IMR-90 (cell line): Measurements from ENCODE around the gene GRIN2A. TPM values are rescaled to one million over a fixed set of nuclear protein-coding genes. Genes with fewer than 3 reads are reported as not detected.

ENCODE experiments used
- ATAC-seq: fragments of 200-7000 bp; cut with Tn5 transposase; 2 replicates; pipeline ENCODE4 v1.9.1; 2020; ENCODE audit warnings: low read depth, mild to moderate bottlenecking, moderate library complexity
- BruUV-seq: library from RNA; stranded (reverse); fragments of 400-500 nt; replicated peaks from 2 replicates; lab custom pipeline; 2021; lab: Mats Ljungman, UMichigan
- CTCF ChIA-PET: fragments of 300-600 bp; formaldehyde crosslinking; extraction: SDS; loops from one replicate; lab custom pipeline; 2021; ENCODE audit warnings: antibody characterized with exemption; lab: Yijun Ruan, JAX
- POLR2A ChIA-PET: fragments of 300-600 bp; sonication (Branson Sonifier 250); formaldehyde crosslinking; loops from one replicate; lab custom pipeline; 2022; ENCODE audit warnings: antibody characterized with exemption; ENCODE audit not compliant: unreplicated experiment; lab: Charles Lee
- DNase-seq: peaks from one replicate; pipeline ENCODE4 v3.0.0; 2013
- H2AFZ ChIP-seq: replicated peaks from 2 replicates; pipeline ENCODE3; 2013; ENCODE audit warnings: low read length, mild to moderate bottlenecking; ENCODE audit not compliant: poor library complexity
- H2AK5ac ChIP-seq: 2 replicates; pipeline ENCODE4 v1.6.1; 2013; ENCODE audit warnings: low read depth, low read length, inconsistent platforms
- H2AK9ac ChIP-seq: replicated peaks from 2 replicates; pipeline ENCODE3; 2013; ENCODE audit warnings: mild to moderate bottlenecking, low read depth, low read length, moderate library complexity; ENCODE audit not compliant: poor library complexity
- H2BK120ac ChIP-seq: 2 replicates; pipeline ENCODE4 v1.6.1; 2013; ENCODE audit warnings: low read depth, low read length, inconsistent platforms
- H2BK15ac ChIP-seq: 3 replicates; pipeline ENCODE4 v1.6.1; 2013; ENCODE audit warnings: low read depth, low read length, inconsistent platforms
- H2BK20ac ChIP-seq: 2 replicates; pipeline ENCODE4 v1.6.1; 2013; ENCODE audit warnings: low read depth, mild to moderate bottlenecking, inconsistent platforms, low read length, moderate library complexity
- H2BK5ac ChIP-seq: 2 replicates; pipeline ENCODE4 v1.6.1; 2013; ENCODE audit warnings: mild to moderate bottlenecking, low read depth, low read length, inconsistent platforms; ENCODE audit not compliant: poor library complexity, severe bottlenecking
- H3K14ac ChIP-seq: replicated peaks from 2 replicates; pipeline ENCODE4 v1.6.1; 2013; ENCODE audit warnings: low read depth, low read length, inconsistent platforms
- H3K18ac ChIP-seq: 2 replicates; pipeline ENCODE4 v1.6.1; 2013; ENCODE audit warnings: low read depth, low read length, control low read depth
- H3K23ac ChIP-seq: 2 replicates; pipeline ENCODE4 v1.6.1; 2013; ENCODE audit warnings: low read depth, low read length, inconsistent platforms
- H3K27ac ChIP-seq: 2 replicates; pipeline ENCODE4 v1.5.1; 2013; ENCODE audit warnings: mild to moderate bottlenecking, control low read depth, low read length; ENCODE audit not compliant: insufficient read depth
- H3K27me3 ChIP-seq: 2 replicates; pipeline ENCODE4 v1.6.1; 2013; ENCODE audit warnings: low read length; ENCODE audit not compliant: control insufficient read depth, insufficient read depth
- H3K36me3 ChIP-seq: 2 replicates; pipeline ENCODE4 v1.6.1; 2013; ENCODE audit warnings: low read length, mixed read lengths; ENCODE audit not compliant: control insufficient read depth, insufficient read depth
- H3K4ac ChIP-seq: 2 replicates; pipeline ENCODE4 v1.6.1; 2013; ENCODE audit warnings: low read depth, low read length, inconsistent platforms
- H3K4me1 ChIP-seq: 2 replicates; pipeline ENCODE4 v1.6.1; 2013; ENCODE audit warnings: low read length, mixed read lengths; ENCODE audit not compliant: control insufficient read depth, insufficient read depth
- H3K4me2 ChIP-seq: 2 replicates; pipeline ENCODE4 v1.6.1; 2013; ENCODE audit warnings: low read depth, mild to moderate bottlenecking, control low read depth, low read length, moderate library complexity
- H3K4me3 ChIP-seq: 2 replicates; pipeline ENCODE4 v1.5.1; 2013; ENCODE audit warnings: low read depth, mild to moderate bottlenecking, control low read depth, low read length, moderate library complexity; ENCODE audit not compliant: insufficient read depth
- H3K56ac ChIP-seq: 2 replicates; pipeline ENCODE4 v1.6.1; 2013; ENCODE audit warnings: low read length, inconsistent platforms; ENCODE audit not compliant: insufficient read depth; ENCODE audit errors: extremely low read depth
- H3K79me1 ChIP-seq, 2 experiments: 2 replicates each; pipeline ENCODE4 v1.6.1; 2013; ENCODE audit warnings: low read length in 2 of 2, inconsistent platforms in 1 of 2, low read depth in 1 of 2
- H3K9ac ChIP-seq: 2 replicates; pipeline ENCODE4 v1.6.1; 2013; ENCODE audit warnings: low read depth, low read length, control low read depth
- H3K9me1 ChIP-seq: 2 replicates; pipeline ENCODE4 v1.6.1; 2013; ENCODE audit warnings: low read length, inconsistent platforms; ENCODE audit not compliant: insufficient read depth
- H3K9me3 ChIP-seq: 2 replicates; pipeline ENCODE4 v1.6.1; 2013; ENCODE audit warnings: low read length; ENCODE audit not compliant: control insufficient read depth, insufficient read depth
- H4K20me1 ChIP-seq: 2 replicates; pipeline ENCODE4 v1.6.1; 2013; ENCODE audit warnings: low read length, inconsistent platforms; ENCODE audit not compliant: insufficient read depth
- H4K5ac ChIP-seq: 2 replicates; pipeline ENCODE4 v1.6.1; 2013; ENCODE audit warnings: mild to moderate bottlenecking, low read depth, low read length, control low read depth
- H4K8ac ChIP-seq, 2 experiments: 2 replicates each; pipeline ENCODE4 v1.6.1; 2013; ENCODE audit warnings: low read depth in 2 of 2, low read length in 2 of 2, control low read depth in 1 of 2, inconsistent platforms in 1 of 2
- H4K91ac ChIP-seq: 2 replicates; pipeline ENCODE4 v1.6.1; 2013; ENCODE audit warnings: low read depth, low read length, inconsistent platforms; ENCODE audit not compliant: insufficient read depth
- BHLHE40 ChIP-seq: fragments of 150-350 bp; IDR thresholded peaks from 2 replicates; pipeline ENCODE4 v1.6.1; 2016; ENCODE audit warnings: mild to moderate bottlenecking, low read depth, low read length
- CEBPB ChIP-seq: IDR thresholded peaks from 2 replicates; pipeline ENCODE4 v1.6.1; 2012; ENCODE audit warnings: low read depth, low read length, improper control_type of control experiment
- CHD1 ChIP-seq: IDR thresholded peaks from 2 replicates; pipeline ENCODE4 v1.6.1; 2012; ENCODE audit warnings: low read depth, low read length, improper control_type of control experiment
- ELK1 ChIP-seq: fragments of 150-350 bp; IDR thresholded peaks from 2 replicates; pipeline ENCODE4 v1.6.1; 2016; ENCODE audit warnings: low read depth, mild to moderate bottlenecking, low read length, moderate library complexity, borderline replicate concordance
- FOS ChIP-seq: fragments of 150-350 bp; IDR thresholded peaks from 2 replicates; pipeline ENCODE4 v1.6.1; 2016; ENCODE audit warnings: low read depth, low read length
- MAFK ChIP-seq: IDR thresholded peaks from 2 replicates; pipeline ENCODE4 v1.6.1; 2012; ENCODE audit warnings: low read depth, low read length, improper control_type of control experiment
- MAZ ChIP-seq: IDR thresholded peaks from 2 replicates; pipeline ENCODE4 v1.6.1; 2012; ENCODE audit warnings: low read depth, mild to moderate bottlenecking, low read length, improper control_type of control experiment, moderate library complexity, borderline replicate concordance
- MXI1 ChIP-seq: IDR thresholded peaks from 2 replicates; pipeline ENCODE4 v1.6.1; 2012; ENCODE audit warnings: low read depth, mild to moderate bottlenecking, low read length, moderate library complexity, borderline replicate concordance
- NFE2L2 ChIP-seq: fragments of 150-350 bp; IDR thresholded peaks from 2 replicates; pipeline ENCODE4 v1.6.1; 2016; ENCODE audit warnings: low read depth, mild to moderate bottlenecking, low read length
- POLR2A ChIP-seq: IDR thresholded peaks from 2 replicates; pipeline ENCODE4 v1.6.1; 2012; ENCODE audit warnings: mild to moderate bottlenecking, low read depth, low read length
- RAD21 ChIP-seq: IDR thresholded peaks from 2 replicates; pipeline ENCODE4 v1.6.1; 2012; ENCODE audit warnings: low read length, improper control_type of control experiment
- RCOR1 ChIP-seq: IDR thresholded peaks from 2 replicates; pipeline ENCODE4 v1.6.1; 2012; ENCODE audit warnings: mild to moderate bottlenecking, low read length, improper control_type of control experiment; ENCODE audit not compliant: insufficient replicate concordance
- RFX5 ChIP-seq: IDR thresholded peaks from 2 replicates; pipeline ENCODE4 v1.8.0; 2012; ENCODE audit warnings: low read depth, mild to moderate bottlenecking, low read length, moderate library complexity
- SMC3 ChIP-seq: fragments of 150-350 bp; IDR thresholded peaks from 2 replicates; pipeline ENCODE4 v1.6.1; 2016; ENCODE audit warnings: low read depth, mild to moderate bottlenecking, antibody characterized with exemption, low read length, moderate library complexity
- WGBS, 2 experiments: methylation state at CpG; one replicate each; pipeline versions ENCODE4 v1.1.5 to v1.1.7; 2013; ENCODE audit warnings: missing lambda C conversion rate in 2 of 2; ENCODE audit not compliant: insufficient read length in 1 of 2; ENCODE audit errors: extremely low coverage in 2 of 2; 5-methylcytosine and 5-hydroxymethylcytosine counted together
- dilution Hi-C: fragments of 300-500 bp; cut with HindIII; formaldehyde crosslinking; loops from one replicate; pipeline ENCODE4 v1.14.3; 2018; ENCODE audit warnings: low sequenced_read_pairs; ENCODE audit not compliant: unreplicated experiment
- in situ Hi-C: fragments of 300-500 bp; cut with MboI; formaldehyde crosslinking; loops from 3 replicates; pipeline ENCODE4 v1.14.3; 2019; ENCODE audit warnings: low sequenced_read_pairs, inconsistent platforms, mixed read lengths
- intact Hi-C: fragments of 100-400 bp; cut with micrococcal nuclease; formaldehyde crosslinking; loops from 2 replicates; pipeline ENCODE4 v1.10.0; 2022
- polyA plus RNA-seq, 3 experiments: library from polyadenylated mRNA; depleted of rRNA; stranded (reverse); fragments of >200 nt; gene quantifications; 2 replicates each; pipeline ENCODE4 v1.2.3, GENCODE V29; 2012; ENCODE audit warnings: low replicate concordance in 1 of 3
- total RNA-seq: library from RNA; depleted of rRNA; stranded (reverse); fragments of >200 nt; gene quantifications from 2 replicates; pipeline ENCODE4 v1.2.3, GENCODE V29; 2012
- TF ChIP-seq, protein P1 (sequence below): conservative IDR thresholded peaks from 2 replicates; pipeline ENCODE4 v1.5.1; 2012; ENCODE audit warnings: mild to moderate bottlenecking, low read depth, low read length, improper control_type of control experiment
- TF ChIP-seq, protein P2 (sequence below): fragments of 150-350 bp; IDR thresholded peaks from 2 replicates; pipeline ENCODE4 v1.6.1; 2017; ENCODE audit warnings: mild to moderate bottlenecking, antibody characterized with exemption, low read length, low read depth

The GRIN2A gene
- total and polyA plus RNA-seq, 2 of the 4 experiments (the other 2 are of a cell fraction) = under 0.01 TPM; not detected in 1

DNA sequence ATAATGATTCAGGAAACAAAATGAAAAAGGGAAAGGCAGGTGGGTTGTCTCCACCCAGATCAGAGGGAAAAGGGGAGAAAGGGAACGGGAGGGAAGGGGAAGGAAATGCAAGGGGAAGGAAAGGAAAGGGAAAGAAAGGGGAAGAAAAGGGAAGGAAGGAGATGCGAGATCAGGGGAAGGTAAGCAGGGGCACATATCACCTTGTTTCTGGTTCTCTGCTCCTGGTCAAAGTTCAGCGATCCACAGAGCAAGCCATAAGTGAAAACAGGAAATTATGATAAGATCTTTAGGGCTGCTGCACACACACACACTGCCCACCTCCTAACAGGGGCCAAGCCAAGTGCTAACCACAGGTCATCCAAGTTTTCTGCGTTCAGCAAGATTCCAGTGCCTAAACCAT is 37.5 kb upstream of the GRIN2A start:
- H4K8ac ChIP-seq = no peak overlapping the region
- no peaks in the 10 kb centered on the region for H3K79me1 ChIP-seq
- H3K9me1 ChIP-seq = no peaks in the 10 kb centered on the region
- H2BK120ac ChIP-seq = no peak overlapping the region
- H2AK5ac ChIP-seq = no peak overlapping the region
- H2AK9ac ChIP-seq = no peak overlapping the region
- no peaks in the 10 kb centered on the region for H3K4me1 ChIP-seq
- H4K20me1 ChIP-seq = no peaks in the 10 kb centered on the region
- no TSS peak for BruUV-seq
- in situ Hi-C loops = no loop called here
- DNase-seq (no peak), ATAC-seq (no peak)
- no peak overlapping the region for H3K56ac ChIP-seq
- no peaks in the 10 kb centered on the region for H3K36me3 ChIP-seq
- dilution Hi-C loops = no loop called here
- WGBS, 2 experiments = 0% methylated on average over 1 of the region's 4 CpGs; no CpG with 5 or more reads in 1 of the 2 experiments
- intact Hi-C loops = no loop called here
- no peak overlapping the region for H4K5ac ChIP-seq
- H3K14ac ChIP-seq = no peak overlapping the region
- no peak overlapping the region for H3K4ac ChIP-seq
- no peak overlapping the region for H3K18ac ChIP-seq
- H3K4me2 ChIP-seq = no peak overlapping the region
- peaks cover 32% of the 10 kb centered on the region for H3K9me3 ChIP-seq
- no peak overlapping the region for H2AFZ ChIP-seq
- no peak overlapping the region for H3K4me3 ChIP-seq
- no peaks in the 10 kb centered on the region for H3K27me3 ChIP-seq
- ChIA-PET POLR2A (no interaction called here), CTCF (no interaction called here)
- no peak overlapping the region for H2BK5ac ChIP-seq
- no peak overlapping the region for H3K27ac ChIP-seq
- H3K23ac ChIP-seq = no peak overlapping the region
- TF ChIP-seq SMC3 (no peak), FOS (no peak), MAZ (no peak), POLR2A (no peak), RFX5 (no peak), RCOR1 (no peak), BHLHE40 (no peak), ELK1 (no peak), MAFK (no peak), NFE2L2 (no peak), CEBPB (no peak), RAD21 (no peak), CHD1 (no peak), MXI1 (no peak)
- TF ChIP-seq, protein P1, sequence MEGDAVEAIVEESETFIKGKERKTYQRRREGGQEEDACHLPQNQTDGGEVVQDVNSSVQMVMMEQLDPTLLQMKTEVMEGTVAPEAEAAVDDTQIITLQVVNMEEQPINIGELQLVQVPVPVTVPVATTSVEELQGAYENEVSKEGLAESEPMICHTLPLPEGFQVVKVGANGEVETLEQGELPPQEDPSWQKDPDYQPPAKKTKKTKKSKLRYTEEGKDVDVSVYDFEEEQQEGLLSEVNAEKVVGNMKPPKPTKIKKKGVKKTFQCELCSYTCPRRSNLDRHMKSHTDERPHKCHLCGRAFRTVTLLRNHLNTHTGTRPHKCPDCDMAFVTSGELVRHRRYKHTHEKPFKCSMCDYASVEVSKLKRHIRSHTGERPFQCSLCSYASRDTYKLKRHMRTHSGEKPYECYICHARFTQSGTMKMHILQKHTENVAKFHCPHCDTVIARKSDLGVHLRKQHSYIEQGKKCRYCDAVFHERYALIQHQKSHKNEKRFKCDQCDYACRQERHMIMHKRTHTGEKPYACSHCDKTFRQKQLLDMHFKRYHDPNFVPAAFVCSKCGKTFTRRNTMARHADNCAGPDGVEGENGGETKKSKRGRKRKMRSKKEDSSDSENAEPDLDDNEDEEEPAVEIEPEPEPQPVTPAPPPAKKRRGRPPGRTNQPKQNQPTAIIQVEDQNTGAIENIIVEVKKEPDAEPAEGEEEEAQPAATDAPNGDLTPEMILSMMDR = no peak
- TF ChIP-seq, protein P2, sequence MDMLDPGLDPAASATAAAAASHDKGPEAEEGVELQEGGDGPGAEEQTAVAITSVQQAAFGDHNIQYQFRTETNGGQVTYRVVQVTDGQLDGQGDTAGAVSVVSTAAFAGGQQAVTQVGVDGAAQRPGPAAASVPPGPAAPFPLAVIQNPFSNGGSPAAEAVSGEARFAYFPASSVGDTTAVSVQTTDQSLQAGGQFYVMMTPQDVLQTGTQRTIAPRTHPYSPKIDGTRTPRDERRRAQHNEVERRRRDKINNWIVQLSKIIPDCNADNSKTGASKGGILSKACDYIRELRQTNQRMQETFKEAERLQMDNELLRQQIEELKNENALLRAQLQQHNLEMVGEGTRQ = no peak
- H2BK20ac ChIP-seq = no peak overlapping the region
- no peak overlapping the region for H2BK15ac ChIP-seq
- H4K91ac ChIP-seq = no peak overlapping the region
- no peak overlapping the region for H3K9ac ChIP-seq
